K562 (cell line): ENCODE measurements around the gene TMEM129. TPM values are rescaled to one million over a fixed set of nuclear protein-coding genes. Genes with fewer than 3 reads are reported as not detected.
A peak's percentile ranks its signal among the peaks of the same experiment; 100 is the strongest.

Experiments
- ATF1 ChIP-seq, 2 experiments: fragments of 450-650 bp in 1 of 2; IDR thresholded peaks; 2 replicates each; pipeline ENCODE4 v1.6.1; 2016; ENCODE audit warnings: missing compliant biosample characterization in 1 of 2, missing genetic modification characterization in 1 of 2
- CBX3 ChIP-seq, 2 experiments: IDR thresholded peaks; 1 replicate in 1 of 2; 2 replicates in 1 of 2; pipeline ENCODE4 v1.6.1; 2012; ENCODE audit warnings: inconsistent platforms in 2 of 2, low read length in 2 of 2, borderline replicate concordance in 1 of 2, control low read depth in 1 of 2
- FIP1L1 ChIP-seq: fragments of 200-400 bp; formaldehyde crosslinking; IDR thresholded peaks from 2 replicates; pipeline ENCODE4 v1.6.1; 2018; ENCODE audit warnings: mild to moderate bottlenecking, low read depth, low read length; ENCODE audit not compliant: poor library complexity, severe bottlenecking
- FOXK1 ChIP-seq: sonication (generic); formaldehyde crosslinking; IDR thresholded peaks from 2 replicates; pipeline ENCODE4 v1.8.0; 2022; ENCODE audit warnings: missing genetic modification reagents, mild to moderate bottlenecking, borderline replicate concordance
- GATA2 ChIP-seq: sonication (generic); formaldehyde crosslinking; IDR thresholded peaks from 2 replicates; pipeline ENCODE4 v1.4.0; 2020; ENCODE audit warnings: mild to moderate bottlenecking, missing genetic modification reagents
- GTF2E2 ChIP-seq: fragments of 200-800 bp; sonication (Bioruptor generic); IDR thresholded peaks from 2 replicates; pipeline ENCODE4 v1.6.1; 2016; ENCODE audit warnings: missing genetic modification characterization, missing compliant biosample characterization
- HNRNPLL ChIP-seq: fragments of 200-400 bp; formaldehyde crosslinking; IDR thresholded peaks from 2 replicates; pipeline ENCODE4 v1.6.1; 2017; ENCODE audit warnings: low read length, low read depth, mild to moderate bottlenecking; ENCODE audit not compliant: poor library complexity, severe bottlenecking
- KDM2B ChIP-seq: fragments of 250-450 bp; sonication (Bioruptor Pico); IDR thresholded peaks from 2 replicates; pipeline ENCODE4 v1.8.0; 2021; ENCODE audit warnings: mild to moderate bottlenecking, moderate library complexity
- MCM5 ChIP-seq: fragments of 450-650 bp; IDR thresholded peaks from 2 replicates; pipeline ENCODE4 v1.6.1; 2016; ENCODE audit warnings: low read depth
- NR2C2 ChIP-seq, 2 experiments: fragments of 200-800 bp in 1 of 2; sonication (Bioruptor generic) in 1 of 2; sonication (generic) in 1 of 2; formaldehyde crosslinking in 1 of 2; IDR thresholded peaks; 2 replicates each; pipeline versions ENCODE4 v1.6.1 to v1.8.0; 2016 to 2022; ENCODE audit warnings: mild to moderate bottlenecking in 1 of 2, missing compliant biosample characterization in 1 of 2, missing genetic modification characterization in 1 of 2, missing genetic modification reagents in 1 of 2
- PCBP2 ChIP-seq: fragments of 200-400 bp; formaldehyde crosslinking; IDR thresholded peaks from 2 replicates; pipeline ENCODE4 v1.6.1; 2018; ENCODE audit warnings: low read length, low read depth, mild to moderate bottlenecking, moderate library complexity; ENCODE audit not compliant: poor library complexity, severe bottlenecking
- TOE1 ChIP-seq, 2 experiments: fragments of 450-650 bp in 1 of 2; sonication (generic) in 1 of 2; formaldehyde crosslinking in 1 of 2; IDR thresholded peaks; 2 replicates each; pipeline versions ENCODE4 v1.7.1 to v1.8.0; 2016 to 2022; ENCODE audit warnings: borderline replicate concordance in 2 of 2, mild to moderate bottlenecking in 2 of 2, antibody characterized with exemption in 1 of 2, inconsistent platforms in 1 of 2, low read depth in 1 of 2, missing genetic modification reagents in 1 of 2, moderate library complexity in 1 of 2
- ZNF551 ChIP-seq: fragments of 250-450 bp; sonication (Bioruptor Pico); IDR thresholded peaks from 2 replicates; pipeline ENCODE4 v1.5.0; 2021; ENCODE audit warnings: mild to moderate bottlenecking, moderate library complexity
- polyA plus RNA-seq, 8 experiments: library from polyadenylated mRNA; depleted of rRNA in 4 of 8; stranded (reverse) in 5 of 8; unstranded in 3 of 8; fragments of >200 nt; fragmentation: Nextera tagmentation in 2 of 8; fragmentation: Illumina TruSeq in 1 of 8; extraction: Ambion mirVana in 2 of 8; extraction: Trizol in 1 of 8; gene quantifications; 2 replicates each; pipeline versions ENCODE4 v1.2.1 to v1.2.3, GENCODE V29; 2011 to 2014; ENCODE audit warnings: inconsistent platforms in 1 of 8, missing spikeins in 1 of 8
- total RNA-seq, 7 experiments: library from RNA; depleted of rRNA in 6 of 7; stranded (reverse); fragments of >200 nt in 6 of 7; fragmentation: Illumina TruSeq in 2 of 7; extraction: Trizol in 2 of 7; gene quantifications; 2 replicates each; pipeline versions ENCODE4 v1.2.1 to v1.2.3, GENCODE V29; 2011 to 2021; ENCODE audit warnings: low replicate concordance in 1 of 7
- TF ChIP-seq, protein P1 (sequence below): fragments of 250-450 bp; sonication (Bioruptor Pico); IDR thresholded peaks from 2 replicates; pipeline ENCODE4 v1.8.0; 2022; ENCODE audit warnings: moderate library complexity, mild to moderate bottlenecking, inconsistent platforms
- TF ChIP-seq, protein P2 (sequence below): IDR thresholded peaks from 2 replicates; pipeline ENCODE4 v1.6.1; 2012; ENCODE audit warnings: low read depth, low read length, improper control_type of control experiment, borderline replicate concordance
- TF ChIP-seq, protein P3 (sequence below), 2 experiments: fragments of 450-650 bp; conservative IDR thresholded peaks; 2 replicates each; pipeline ENCODE4 v1.6.1; 2017; ENCODE audit warnings: mild to moderate bottlenecking in 2 of 2, moderate library complexity in 2 of 2
- TF ChIP-seq, protein P4 (sequence below): fragments of 250-450 bp; sonication (Bioruptor Pico); IDR thresholded peaks from 2 replicates; pipeline ENCODE4 v1.5.0; 2021

The TMEM129 gene
- total and polyA plus RNA-seq, 9 of the 15 experiments (the other 6 are each of a cell fraction or from before 2014, with no cell fraction given), result 0.34 to 47.2 (median 18.8) TPM

DNA sequence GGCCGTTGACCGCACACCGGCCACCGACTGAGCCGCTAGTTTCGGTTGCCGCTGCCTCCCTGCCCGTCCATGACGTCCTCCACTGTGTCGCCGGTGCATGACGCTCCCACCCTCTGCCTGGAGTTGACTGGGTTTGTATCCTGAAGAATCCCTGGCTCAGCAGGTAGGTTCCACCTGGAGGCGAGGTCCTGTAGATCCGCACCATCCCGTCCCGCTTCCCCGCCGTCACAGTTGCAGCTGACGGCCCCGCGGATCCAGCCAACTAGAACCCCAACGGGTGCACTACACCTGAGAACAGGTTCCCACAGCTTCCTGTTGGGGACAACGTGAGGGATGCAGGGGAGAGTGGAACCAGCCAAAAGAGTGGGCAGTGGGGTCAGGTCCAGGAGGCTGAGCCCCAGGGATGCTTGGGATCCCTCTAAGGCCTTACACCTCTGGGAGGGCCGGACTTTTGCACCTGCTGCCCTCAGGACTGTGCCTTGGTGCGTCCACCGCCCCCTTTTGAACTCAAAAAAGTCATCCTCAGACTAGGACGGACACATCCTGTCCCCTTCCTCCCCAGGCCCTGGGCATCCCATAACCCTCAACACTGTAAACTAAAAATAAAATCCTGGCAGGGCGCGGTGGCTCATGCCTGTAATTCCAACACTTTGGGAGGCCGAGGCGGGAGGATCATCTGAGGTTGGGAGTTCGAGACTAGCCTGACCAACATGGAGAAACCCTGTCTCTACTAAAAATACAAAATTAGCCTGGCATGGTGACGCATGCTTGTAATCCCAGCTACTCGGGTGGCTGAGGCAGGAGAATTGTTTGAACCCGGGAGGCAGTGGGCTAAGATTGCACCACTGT lies 7.9 kb downstream of the TMEM129 start (continued):
- TF ChIP-seq, protein P1, sequence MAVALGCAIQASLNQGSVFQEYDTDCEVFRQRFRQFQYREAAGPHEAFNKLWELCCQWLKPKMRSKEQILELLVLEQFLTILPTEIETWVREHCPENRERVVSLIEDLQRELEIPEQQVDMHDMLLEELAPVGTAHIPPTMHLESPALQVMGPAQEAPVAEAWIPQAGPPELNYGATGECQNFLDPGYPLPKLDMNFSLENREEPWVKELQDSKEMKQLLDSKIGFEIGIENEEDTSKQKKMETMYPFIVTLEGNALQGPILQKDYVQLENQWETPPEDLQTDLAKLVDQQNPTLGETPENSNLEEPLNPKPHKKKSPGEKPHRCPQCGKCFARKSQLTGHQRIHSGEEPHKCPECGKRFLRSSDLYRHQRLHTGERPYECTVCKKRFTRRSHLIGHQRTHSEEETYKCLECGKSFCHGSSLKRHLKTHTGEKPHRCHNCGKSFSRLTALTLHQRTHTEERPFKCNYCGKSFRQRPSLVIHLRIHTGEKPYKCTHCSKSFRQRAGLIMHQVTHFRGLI (CRISPR knock-in tag), result no peak
- TF ChIP-seq, protein P2, sequence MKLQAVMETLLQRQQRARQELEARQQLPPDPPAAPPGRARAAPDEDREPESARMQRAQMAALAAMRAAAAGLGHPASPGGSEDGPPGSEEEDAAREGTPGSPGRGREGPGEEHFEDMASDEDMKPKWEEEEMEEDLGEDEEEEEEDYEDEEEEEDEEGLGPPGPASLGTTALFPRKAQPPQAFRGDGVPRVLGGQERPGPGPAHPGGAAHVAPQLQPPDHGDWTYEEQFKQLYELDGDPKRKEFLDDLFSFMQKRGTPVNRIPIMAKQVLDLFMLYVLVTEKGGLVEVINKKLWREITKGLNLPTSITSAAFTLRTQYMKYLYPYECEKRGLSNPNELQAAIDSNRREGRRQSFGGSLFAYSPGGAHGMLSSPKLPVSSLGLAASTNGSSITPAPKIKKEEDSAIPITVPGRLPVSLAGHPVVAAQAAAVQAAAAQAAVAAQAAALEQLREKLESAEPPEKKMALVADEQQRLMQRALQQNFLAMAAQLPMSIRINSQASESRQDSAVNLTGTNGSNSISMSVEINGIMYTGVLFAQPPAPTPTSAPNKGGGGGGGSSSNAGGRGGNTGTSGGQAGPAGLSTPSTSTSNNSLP, result no peak
- TF ChIP-seq PCBP2, result no peak
- TF ChIP-seq GATA2 (CRISPR knock-in tag), result no peak
- no peak for TF ChIP-seq GTF2E2 (tag)
- TF ChIP-seq NR2C2 (CRISPR knock-in tag; IDR thresholded peaks at IDR 0.05), result no peak
- TF ChIP-seq NR2C2 (tag; IDR thresholded peaks at IDR 0.05), result peak; percentile 14; the same call in 1 of the 2 replicates
- TF ChIP-seq ZNF551 (CRISPR knock-in tag), result no peak
- TF ChIP-seq KDM2B (CRISPR knock-in tag), result no peak
- TF ChIP-seq, protein P3, sequence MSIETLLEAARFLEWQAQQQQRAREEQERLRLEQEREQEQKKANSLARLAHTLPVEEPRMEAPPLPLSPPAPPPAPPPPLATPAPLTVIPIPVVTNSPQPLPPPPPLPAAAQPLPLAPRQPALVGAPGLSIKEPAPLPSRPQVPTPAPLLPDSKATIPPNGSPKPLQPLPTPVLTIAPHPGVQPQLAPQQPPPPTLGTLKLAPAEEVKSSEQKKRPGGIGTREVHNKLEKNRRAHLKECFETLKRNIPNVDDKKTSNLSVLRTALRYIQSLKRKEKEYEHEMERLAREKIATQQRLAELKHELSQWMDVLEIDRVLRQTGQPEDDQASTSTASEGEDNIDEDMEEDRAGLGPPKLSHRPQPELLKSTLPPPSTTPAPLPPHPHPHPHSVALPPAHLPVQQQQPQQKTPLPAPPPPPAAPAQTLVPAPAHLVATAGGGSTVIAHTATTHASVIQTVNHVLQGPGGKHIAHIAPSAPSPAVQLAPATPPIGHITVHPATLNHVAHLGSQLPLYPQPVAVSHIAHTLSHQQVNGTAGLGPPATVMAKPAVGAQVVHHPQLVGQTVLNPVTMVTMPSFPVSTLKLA (conservative IDR thresholded peaks at IDR 0.05), result no peak
- peak; percentile 89 for TF ChIP-seq ATF1 (CRISPR knock-in tag; IDR thresholded peaks at IDR 0.05)
- peak; percentile 91 for TF ChIP-seq ATF1 (tag; IDR thresholded peaks at IDR 0.05)
- TF ChIP-seq TOE1 (IDR thresholded peaks at IDR 0.05; ENCODE audit: borderline replicate concordance), result no peak
- TF ChIP-seq TOE1 (CRISPR knock-in tag; IDR thresholded peaks at IDR 0.05; ENCODE audit: borderline replicate concordance, low read depth), result no peak
- no peak for TF ChIP-seq HNRNPLL
- TF ChIP-seq FIP1L1, result no peak
- TF ChIP-seq, protein P4, sequence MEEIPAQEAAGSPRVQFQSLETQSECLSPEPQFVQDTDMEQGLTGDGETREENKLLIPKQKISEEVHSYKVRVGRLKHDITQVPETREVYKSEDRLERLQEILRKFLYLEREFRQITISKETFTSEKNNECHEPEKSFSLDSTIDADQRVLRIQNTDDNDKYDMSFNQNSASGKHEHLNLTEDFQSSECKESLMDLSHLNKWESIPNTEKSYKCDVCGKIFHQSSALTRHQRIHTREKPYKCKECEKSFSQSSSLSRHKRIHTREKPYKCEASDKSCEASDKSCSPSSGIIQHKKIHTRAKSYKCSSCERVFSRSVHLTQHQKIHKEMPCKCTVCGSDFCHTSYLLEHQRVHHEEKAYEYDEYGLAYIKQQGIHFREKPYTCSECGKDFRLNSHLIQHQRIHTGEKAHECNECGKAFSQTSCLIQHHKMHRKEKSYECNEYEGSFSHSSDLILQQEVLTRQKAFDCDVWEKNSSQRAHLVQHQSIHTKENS (CRISPR knock-in tag), result no peak
- no peak for TF ChIP-seq MCM5
- no peak for TF ChIP-seq CBX3 (IDR thresholded peaks at IDR 0.05; ENCODE audit: borderline replicate concordance in 1 of 2, low read length in 2 of 2)
- peak; percentile 14; the same call in 1 of the 2 replicates for TF ChIP-seq FOXK1 (CRISPR knock-in tag)
